Stimulated activated CD4-positive, alpha-beta T cell treated with anti-CD3 and anti-CD28 coated beads, Interleukin-2, amount 100 ng/mL, for 48 hours (primary cell): ENCODE results near the gene CANT1.

Source experiments
- DNase-seq, 2 donors: peaks; one replicate each; pipeline ENCODE4 v3.0.0-alpha.2; 2020

CANT1 gene

GRCh38 chr17:78993981-78994671, 15.4 kb downstream of the CANT1 start:
- DNase-seq = no peak

- peak; percentile 49 to 59 for DNase-seq
Measured at GRCh38 chr17:78993241-78993956, 16.2 kb downstream of the CANT1 start.

GRCh38 chr17:78992542-78993212, 16.9 kb downstream of the CANT1 start:
- no peak for DNase-seq

GRCh38 chr17:78991906-78992532, 17.5 kb downstream of the CANT1 start:
- no peak for DNase-seq

GRCh38 chr17:78991017-78991738, 18.4 kb downstream of the CANT1 start:
- DNase-seq = no peak

GRCh38 chr17:78990349-78991016, 19.1 kb downstream of the CANT1 start:
- DNase-seq = no peak

GRCh38 chr17:78988152-78988551, 21.4 kb downstream of the CANT1 start:
- no peak for DNase-seq

GRCh38 chr17:78986649-78987328, 22.8 kb downstream of the CANT1 start:
- no peak for DNase-seq

GRCh38 chr17:78986048-78986648, 23.4 kb downstream of the CANT1 start:
- no peak for DNase-seq

- DNase-seq = no peak
Measured at GRCh38 chr17:78985395-78985794, 24.2 kb downstream of the CANT1 start.

GRCh38 chr17:78981010-78981888, 28.3 kb downstream of the CANT1 start:
- no peak for DNase-seq

- no peak for DNase-seq
Measured at GRCh38 chr17:78980624-78980972, 29.0 kb downstream of the CANT1 start.

GRCh38 chr17:78979780-78980623, 29.6 kb downstream of the CANT1 start, which contains the start of gene LGALS3BP:
Gene LGALS3BP, minus strand, starts transcription at chr17:78979923. Its CDS starts 2,732 bp downstream, at chr17:78977191.
- DNase-seq = peak in 1 of 2 donors; percentile 13

- DNase-seq = no peak
Measured at GRCh38 chr17:78977997-78978973, 31.3 kb downstream of the CANT1 start.

- DNase-seq = no peak
Measured at GRCh38 chr17:78977681-78977943, 32.0 kb downstream of the CANT1 start.

GRCh38 chr17:78976907-78977680, 32.5 kb downstream of the CANT1 start:
- no peak for DNase-seq
